ENCODE results near the gene SEMA5B.

Gene SEMA5B

GRCh38 chr3:122967356-122967755, 60.2 kb downstream of the SEMA5B start:
- DNase-seq, result no peak

DNA sequence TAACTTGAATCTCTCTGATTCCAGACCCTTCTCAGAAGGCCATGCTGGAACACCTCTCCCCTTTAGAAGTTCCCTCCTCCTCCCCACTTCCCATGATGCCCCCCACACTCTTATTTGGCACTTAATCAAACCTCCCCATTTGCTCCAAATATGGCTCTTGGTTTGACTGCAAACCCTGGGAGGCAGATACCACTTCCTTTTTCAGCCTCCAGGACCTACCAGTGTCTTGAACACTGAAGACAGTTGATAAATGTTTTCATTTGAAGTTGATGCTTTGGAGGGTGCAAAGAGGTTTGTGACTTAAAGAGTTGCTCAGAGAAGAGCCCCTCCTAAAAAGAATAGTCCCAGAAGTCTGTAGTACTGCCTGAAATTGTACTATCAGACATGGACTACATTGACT, 61.5 kb downstream of the SEMA5B start:
- DNase-seq, result no peak

GRCh38 chr3:122964811-122965210, 62.8 kb downstream of the SEMA5B start:
- DNase-seq, result no peak

DNA sequence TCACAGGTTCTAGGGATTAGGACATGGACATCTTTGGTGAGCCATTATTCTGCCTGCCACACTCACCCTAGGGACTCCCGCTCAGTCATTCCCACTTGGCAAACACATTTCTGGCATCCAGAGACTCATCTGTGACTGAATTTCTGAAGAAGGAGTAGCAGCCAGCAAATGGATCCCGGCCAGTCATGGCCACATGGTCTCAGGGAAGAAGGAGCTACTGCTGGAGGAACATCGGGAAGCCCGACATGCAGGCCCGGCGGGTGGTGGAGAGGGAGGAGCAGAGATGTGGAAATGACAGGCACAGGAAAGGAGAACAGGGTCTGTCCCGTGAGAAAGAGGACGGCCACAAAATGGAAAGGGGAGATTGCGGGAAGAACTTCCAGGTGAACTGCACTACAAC, 65.4 kb downstream of the SEMA5B start:
- no peak for DNase-seq

GRCh38 chr3:122961146-122961545, 66.4 kb downstream of the SEMA5B start:
- no peak for DNase-seq

DNA sequence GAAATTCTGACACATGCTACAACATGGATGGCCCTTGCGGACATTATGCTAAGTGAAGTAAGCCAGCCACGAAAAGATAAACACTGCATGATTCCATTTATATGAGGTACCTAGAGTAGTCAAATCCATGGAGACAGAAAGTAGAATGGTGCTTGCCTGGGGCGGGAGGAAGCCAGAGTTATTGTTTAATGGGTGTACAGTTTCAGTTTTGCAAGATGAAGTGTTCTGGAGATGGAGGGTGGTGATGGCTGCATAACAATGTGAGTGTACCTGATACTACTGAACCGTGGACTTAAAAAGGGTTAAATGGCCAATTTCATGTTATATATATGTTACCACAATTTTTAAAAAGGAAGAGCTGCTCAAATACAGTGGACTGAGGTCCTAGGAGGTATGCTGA, 66.9 kb downstream of the SEMA5B start:
- no peak for DNase-seq

DNA sequence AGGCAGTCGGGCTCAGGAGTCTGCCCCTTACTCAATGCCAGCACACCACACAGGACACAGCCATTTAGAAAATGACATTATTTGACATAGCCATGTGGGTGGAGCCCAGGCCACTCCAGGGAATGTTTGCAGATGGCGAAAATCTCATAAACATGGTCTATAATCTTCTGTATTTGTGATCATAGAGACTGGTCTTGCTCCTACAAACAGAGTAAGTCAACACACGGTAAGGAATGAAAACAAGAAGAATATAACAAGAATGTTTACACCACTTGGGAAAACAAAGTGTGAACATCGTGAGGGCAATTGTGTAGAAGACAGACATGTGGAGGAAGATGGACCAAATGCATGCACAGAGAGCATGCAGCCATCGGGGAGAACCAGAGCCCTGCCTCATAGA, 68.2 kb downstream of the SEMA5B start:
- DNase-seq, result no peak

DNA sequence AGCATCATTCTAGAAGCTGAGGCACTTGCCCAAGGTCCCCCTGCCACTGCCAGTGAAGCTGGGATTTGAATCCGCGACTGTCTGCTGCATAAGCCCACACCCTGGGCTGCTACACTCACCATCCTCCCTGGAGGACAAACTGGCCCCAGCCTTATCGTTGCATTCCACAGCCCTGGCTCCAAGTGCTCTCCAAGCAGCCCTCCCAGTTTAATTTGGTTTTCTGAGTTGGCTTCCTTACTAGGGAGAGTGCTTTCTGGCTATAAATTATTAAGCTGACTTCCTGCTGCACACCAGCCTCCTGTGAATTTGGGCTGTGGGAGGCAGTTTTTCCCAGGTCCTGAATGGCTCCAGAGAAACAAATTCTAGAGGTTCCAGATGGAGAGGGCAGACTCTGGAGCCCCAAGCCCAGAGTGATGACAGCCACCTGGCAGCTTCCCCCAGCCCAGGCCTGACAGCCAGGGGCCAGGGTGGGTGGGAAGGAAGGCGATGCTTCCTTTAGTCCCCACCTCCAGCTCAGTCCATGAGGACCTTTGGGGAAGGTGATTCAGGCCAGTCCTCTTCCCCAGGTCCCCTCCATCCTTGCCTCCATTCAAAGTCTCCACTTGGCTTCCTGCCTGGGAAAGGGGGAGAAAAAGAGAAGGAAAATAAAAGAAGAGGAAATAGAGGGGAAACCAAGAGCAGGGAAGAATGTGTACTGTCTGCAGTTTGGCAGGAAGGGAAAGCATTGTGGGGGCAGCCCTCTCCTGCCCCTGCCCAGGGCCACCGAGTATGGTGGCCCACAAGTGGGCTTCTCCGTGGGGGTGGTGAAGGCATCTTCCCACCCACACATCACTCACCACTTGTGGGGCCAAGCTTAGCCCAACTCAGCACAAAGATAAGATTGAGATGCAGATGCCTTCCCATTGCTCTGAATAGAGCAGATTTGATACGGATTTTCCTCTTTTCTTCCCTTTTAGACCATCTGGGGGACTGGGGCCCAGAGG, 69.6 kb downstream of the SEMA5B start:
- DNase-seq, result no peak

DNA sequence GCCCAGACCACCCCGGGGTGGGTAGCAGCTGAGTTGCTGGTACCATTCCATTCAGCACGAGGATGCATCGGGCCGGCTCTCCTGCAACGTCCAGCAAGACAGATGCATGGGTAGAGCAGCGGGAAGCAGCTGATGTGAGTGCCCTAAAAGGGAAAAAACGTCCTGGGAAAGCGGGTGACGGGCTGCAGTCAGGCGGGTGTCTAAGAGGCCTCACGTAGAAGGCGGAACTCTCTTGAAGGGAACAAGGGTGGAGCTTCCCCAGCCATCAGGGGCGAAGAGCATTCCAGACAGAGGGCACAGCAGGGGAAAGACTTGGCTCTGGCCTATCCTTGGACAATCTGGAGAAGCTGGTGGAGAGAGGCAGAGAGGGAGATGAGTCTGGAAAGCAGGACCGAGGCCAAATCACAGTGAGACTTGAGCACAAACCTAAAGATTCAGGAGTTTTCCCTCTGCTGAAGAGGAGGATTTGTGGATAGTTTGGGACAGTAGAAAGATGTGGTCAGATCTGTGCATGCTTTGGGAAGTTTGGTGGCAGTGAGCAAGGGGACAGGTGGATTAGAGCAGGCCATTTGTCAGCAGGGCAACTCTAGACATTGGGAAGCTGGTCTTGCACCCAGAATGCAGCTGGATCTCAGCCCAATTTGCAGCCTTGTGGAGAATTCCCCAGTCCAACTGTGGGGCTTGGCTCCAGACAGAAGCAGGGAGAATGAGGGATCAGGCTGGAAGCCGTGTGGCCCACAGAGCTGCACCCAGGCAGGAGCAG, 70.7 kb downstream of the SEMA5B start:
- DNase-seq, result no peak

DNA sequence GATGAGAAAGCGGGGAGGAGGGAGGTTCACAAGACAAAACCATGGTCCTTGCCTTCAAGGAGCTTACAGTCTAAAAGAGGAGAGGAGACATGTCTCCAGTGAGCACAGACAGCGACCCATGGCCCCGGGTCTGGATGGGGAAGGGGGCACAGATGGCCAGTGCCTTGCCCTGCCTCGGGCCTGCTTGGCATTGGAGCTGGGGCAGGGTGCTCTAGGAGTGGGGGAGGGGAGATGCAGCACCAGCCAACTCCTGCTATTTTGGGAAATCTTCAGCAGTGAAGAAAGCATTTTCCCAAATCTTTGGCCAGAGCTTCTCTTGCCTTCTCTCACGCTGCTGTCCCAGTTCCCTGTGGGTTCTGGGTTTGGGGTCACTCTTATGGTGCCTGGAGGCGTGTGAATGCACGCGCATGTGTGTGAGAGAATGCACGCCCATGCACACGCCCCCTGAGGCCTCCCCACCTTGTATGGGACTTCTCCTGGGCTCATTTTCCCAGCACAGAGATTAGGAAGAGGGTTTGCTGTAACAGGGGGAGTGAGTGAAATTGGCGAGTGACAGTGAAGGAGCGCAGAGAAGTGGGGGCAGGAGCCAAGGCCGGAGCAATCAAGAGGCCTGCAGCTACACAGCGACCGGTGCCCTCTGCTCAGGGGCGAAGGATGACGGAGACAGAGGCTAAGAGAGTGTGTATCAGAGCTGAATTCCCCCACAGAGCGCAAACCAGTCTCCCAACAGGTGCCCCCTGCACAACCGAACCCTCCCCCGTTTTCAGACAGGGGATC, 71.5 kb downstream of the SEMA5B start:
- DNase-seq, result no peak

DNA sequence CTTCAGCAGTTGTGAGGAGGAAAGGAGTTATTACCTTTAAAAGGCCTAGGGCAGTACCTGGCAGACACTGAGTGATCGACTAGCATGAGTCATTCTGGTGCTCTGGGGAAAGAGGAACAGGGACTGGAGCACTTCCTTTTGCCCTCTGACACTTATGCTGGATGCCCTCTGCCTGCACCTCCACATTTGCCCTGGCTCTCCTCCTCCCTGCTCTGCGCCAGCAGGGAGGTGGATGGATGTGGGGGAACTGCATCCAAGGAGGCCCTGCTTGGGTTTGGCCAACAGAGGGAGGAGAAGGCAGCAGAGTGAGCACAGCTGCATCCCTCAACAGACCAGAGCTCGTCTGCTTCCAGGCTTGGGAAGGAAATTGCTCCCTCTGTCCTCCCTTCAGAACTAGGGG, 75.0 kb downstream of the SEMA5B start:
- no peak for DNase-seq

- DNase-seq, result no peak
Observed at GRCh38 chr3:122948408-122948807, 79.2 kb downstream of the SEMA5B start.

DNA sequence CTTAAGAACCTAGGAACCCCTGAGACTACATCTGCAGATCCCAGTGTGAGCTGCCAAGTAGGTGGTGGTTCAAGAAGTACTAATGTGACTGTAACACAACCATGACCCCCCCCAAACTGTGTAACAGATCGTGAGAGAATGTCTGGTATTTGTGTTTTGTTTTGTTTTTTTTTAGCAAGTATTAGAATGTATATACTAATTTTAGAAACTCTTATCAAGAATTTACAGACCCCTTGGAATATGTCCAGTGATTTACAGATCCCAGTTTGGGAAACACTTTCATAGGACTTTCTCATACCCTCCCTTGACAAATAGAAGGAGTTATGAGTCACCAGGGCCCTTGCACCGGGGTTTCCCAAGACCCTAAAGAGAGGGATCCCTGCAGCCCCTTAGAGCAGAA, 79.8 kb downstream of the SEMA5B start:
- no peak for DNase-seq

- DNase-seq, result no peak
Observed at GRCh38 chr3:122947196-122947595, 80.4 kb downstream of the SEMA5B start.

- no peak for DNase-seq
Observed at GRCh38 chr3:122946185-122946584, 81.4 kb downstream of the SEMA5B start.

DNA sequence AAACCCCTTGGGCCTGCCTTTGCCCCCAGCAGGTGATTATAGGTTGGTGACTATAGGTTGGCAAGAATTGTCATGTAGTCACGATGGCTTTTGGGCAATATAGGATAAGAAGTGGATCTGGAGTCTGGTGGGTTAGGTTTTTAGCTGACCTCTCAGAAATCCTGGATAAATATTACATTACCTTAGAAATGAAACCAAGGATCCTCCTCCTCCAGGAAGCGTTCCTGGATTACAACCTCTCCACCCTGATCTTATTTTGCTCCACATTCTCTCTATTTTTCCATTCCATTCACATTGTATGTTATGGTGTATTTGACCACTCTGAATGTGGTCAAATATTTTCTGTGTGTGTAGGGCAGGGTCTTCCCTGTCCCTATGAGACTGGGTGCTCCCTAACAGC, 82.3 kb downstream of the SEMA5B start:
- DNase-seq, result no peak

- DNase-seq, result no peak
Observed at GRCh38 chr3:122944671-122945161, 82.8 kb downstream of the SEMA5B start.

DNA sequence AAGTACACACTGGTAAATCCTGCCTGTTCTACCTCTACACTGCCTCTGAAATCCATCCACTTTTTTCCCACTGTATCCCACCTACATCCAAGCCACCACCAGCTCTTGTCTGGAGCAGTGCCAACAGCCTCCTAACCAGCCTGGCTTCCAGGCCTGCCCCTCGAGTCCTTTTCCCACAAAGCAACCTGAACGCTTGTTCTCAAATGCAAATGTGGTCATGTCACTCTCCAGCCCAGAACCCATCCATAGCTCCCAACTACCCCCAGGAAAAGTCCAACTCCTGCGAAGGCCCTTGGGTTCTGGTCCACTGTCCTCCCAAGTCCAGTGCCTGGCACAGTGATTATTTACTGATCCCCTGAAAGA, 83.8 kb downstream of the SEMA5B start:
- no peak for DNase-seq

GRCh38 chr3:122942937-122943827, 84.4 kb downstream of the SEMA5B start:
- DNase-seq, result no peak

GRCh38 chr3:122942239-122942638, 85.3 kb downstream of the SEMA5B start:
- no peak for DNase-seq

DNA sequence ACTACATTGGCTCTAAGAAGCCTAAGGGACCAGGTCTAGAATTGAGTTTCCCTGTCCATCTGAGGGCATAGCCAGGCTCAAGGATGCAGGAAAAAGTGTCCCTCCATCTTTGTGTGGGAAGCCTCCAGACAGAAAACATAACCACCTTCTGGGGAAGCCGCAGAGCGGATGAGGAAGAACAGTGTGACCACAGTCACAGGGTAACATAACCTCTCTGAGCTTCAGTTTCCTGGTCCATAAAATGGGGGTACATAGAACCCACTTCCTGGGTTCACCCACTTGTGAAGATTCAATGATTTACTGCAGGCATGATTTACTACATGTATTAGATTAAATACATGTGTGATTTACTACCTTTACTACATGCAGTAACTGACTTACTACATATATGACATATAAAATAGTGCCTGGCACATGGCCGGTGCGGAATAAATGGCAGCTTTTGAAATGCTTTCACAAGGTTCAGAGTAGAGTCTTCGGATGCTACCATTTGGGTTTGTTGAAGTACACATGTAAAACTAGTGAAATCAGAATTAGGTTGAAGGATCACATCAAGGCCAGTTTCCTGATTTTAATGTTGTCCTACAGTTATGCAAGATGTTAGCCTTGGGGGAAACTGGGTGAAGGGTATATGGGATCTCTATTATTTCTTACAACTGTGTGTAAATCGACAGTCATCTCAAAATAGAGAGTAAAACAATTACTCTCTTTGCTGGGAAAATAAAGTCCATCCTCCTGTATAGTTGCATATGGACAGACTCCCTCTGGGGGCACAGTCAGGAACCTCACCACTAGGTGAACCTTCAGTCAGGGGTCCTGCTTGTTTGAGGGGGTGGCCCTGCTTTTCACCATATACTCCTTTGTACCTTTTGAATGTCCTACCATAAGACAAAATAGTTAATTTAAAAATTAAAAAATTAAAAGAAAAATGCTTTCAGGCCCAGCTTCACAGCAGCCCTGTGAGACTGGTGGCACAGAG, 86.0 kb downstream of the SEMA5B start:
- no peak for DNase-seq
